Fibroblast of skin of abdomen (primary cell): ENCODE measurements around the gene RAP1GAP2.

Experiments
- DNase-seq: peaks from one replicate; pipeline ENCODE4 v3.0.0-alpha.2; 2013

RAP1GAP2 gene

GRCh38 chr17:3002538-3003295, 206.5 kb downstream of the RAP1GAP2 start:
- DNase-seq: no peak

- no peak for DNase-seq
These were observed 207.3 kb downstream of the RAP1GAP2 start for GRCh38 chr17:3003296-3004149.

GRCh38 chr17:3004150-3004801, 208.0 kb downstream of the RAP1GAP2 start:
- DNase-seq: peak; percentile 91

DNA sequence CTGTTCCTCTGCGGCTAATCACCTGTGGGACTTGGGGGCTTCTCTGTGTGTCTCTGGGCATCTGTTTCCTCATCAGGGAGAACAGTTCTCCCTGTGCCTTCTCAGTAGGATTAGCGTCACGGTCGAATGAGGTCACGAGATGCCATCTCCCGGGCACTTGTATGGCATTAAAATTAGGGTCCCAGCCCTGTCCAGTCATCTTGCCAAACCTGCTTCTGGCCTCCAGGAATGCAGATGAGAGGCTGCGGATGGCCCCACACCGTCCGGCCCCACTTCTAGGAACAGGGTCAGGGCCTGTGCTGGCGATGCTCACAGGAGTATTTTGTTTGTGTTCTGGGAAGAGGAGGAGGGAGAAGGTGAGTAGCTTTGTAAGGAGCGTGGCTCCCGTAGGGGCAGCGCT, 208.7 kb downstream of the RAP1GAP2 start:
- no peak for DNase-seq

DNA sequence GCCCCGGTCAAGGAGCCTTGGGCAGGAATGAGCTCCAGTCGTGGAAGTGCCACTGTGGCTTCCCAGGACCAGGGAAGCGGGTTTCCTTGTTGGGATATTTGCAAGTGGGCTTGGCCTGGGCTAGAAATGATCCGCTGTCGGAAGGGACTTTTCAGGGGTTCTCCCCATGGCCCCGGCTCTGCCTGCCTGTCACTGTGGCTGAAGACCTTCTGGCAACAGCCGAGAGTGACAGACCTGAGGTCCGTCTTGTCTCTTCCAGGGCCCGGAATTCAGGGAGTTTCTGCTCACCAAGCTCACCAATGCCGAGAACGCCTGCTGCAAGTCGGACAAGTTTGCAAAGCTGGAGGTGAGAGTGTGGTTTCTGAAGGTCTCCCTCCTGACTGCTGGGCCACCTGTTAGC, 209.5 kb downstream of the RAP1GAP2 start:
- no peak for DNase-seq

DNA sequence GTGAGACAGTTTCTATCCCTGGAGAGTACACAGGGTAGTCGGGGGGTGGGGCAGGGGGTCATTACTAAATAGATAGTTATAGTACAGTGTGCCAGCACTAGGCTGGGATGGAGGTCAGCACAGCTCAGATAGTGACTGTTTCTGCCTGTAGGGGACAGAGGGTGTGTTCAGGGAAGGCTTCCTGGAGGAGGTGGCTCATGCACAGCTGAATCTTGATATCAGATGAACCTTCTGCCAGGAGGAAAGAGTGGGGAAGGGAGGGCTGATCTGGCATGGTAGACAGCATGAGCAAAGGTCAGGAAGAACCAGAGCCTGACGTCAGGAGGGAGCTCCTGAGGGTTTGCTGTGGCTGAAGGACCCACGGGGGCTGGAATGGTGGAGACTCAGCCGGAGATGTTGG, 210.6 kb downstream of the RAP1GAP2 start:
- DNase-seq: no peak

DNA sequence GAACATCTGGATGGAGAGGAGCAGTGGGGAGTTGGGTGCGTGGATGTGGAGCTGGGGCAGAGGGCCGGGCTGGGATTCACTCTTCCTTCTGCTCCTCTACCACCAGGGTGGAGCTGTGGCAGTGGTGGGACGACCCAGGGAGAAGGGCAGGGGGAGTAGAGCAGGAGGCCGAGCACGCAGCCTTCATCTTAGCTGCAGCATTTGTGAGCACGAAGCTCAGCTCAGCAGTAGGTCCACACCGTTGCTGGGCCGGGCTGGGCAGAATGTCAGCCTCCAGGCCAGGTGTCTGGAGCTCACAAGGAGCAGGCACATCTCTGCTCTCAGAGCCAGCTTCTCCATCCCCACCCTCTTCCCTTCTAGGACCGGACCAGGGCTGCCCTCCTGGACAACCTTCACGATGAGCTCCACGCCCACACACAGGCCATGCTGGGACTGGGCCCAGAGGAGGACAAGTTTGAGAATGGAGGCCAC, 211.4 kb downstream of the RAP1GAP2 start:
- DNase-seq: no peak

DNA sequence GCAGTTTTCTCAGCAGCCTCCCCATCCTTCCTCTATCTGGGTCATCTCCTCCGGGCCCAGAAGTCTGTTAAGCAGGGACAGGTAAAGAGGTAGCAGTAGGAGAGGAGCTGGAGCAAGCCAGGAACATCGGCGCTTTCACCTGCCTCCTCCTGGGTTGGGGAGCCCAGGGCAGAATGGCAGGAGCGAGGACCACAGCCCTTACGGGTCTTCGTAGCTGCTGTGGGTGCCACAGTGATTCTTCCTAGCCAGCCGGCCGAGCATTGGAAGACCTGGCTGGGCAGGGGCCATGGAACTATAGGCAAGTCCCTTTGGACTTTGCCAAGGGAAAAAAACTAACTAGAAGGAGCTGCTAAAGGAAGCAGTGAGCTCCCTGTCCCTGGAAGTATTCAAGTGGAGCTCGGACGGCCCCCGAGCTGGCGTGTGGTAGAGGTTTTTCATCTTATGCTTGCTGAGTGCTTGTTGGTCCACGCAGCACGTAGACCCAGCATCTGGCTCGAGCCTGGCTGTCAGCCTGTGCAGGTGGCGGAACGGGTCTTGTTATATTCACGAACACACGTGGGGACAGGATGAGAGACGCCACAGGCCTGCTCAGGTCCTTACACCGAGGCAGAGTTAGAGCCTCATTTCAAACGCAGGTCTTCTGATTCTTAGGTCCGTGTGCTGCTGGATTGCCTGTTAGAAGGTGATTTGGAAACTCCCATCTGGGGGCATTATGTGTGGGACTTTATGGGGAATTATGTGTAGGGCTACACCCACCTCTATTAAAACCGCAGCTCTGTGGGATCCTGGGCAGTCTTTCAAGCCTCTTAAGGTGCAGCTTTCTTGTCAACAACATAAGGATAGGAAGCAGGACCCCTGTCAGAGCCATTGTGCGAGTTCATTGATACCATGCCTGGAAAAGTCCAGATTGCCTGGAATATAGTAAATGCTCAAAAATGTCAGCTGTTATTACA, 212.4 kb downstream of the RAP1GAP2 start:
- DNase-seq: no peak

DNA sequence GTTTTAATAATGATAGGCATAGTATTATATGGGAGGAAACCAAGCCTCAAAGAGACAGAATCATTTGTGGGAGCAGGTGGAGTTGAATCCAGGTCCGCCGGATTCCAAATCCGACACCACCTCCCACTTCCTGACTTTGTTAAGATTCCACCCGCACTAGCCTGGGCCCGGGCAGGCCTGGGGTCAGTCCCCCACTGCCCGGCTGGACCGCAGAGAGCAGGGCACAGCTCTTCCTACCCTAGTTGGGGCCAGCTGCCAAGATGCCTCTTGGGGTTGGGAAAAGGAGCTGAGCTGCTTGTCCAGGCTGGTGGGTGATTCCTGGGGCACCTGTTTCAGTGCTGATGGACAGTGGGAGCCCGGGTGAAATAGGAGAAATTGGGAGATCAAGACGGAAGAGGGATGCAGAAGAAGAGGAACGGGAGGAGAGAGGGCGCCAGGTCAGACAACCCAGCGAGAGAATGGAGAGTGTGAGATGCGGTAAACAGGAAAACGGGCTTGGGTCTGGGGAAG, 213.2 kb downstream of the RAP1GAP2 start:
- no peak for DNase-seq

DNA sequence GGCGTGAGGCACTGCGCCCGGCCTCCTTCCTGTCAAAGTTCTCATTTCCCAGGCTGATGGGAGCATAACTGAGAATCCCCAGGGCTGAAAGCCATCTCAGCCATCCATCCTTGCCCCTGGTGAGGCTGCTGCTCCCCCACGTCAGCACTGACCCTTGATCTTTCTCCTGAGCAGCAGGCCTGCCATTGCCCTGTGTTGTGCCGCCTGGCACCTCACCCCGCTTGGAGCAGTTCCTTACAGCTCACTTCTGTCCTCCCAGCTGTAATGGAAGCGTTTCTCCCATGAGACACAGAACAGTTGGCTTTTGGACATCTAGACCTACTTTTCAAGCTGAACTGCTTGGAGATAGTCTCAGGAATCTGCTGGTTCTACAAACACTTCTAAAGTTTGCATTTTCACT, 215.7 kb downstream of the RAP1GAP2 start:
- no peak for DNase-seq

DNA sequence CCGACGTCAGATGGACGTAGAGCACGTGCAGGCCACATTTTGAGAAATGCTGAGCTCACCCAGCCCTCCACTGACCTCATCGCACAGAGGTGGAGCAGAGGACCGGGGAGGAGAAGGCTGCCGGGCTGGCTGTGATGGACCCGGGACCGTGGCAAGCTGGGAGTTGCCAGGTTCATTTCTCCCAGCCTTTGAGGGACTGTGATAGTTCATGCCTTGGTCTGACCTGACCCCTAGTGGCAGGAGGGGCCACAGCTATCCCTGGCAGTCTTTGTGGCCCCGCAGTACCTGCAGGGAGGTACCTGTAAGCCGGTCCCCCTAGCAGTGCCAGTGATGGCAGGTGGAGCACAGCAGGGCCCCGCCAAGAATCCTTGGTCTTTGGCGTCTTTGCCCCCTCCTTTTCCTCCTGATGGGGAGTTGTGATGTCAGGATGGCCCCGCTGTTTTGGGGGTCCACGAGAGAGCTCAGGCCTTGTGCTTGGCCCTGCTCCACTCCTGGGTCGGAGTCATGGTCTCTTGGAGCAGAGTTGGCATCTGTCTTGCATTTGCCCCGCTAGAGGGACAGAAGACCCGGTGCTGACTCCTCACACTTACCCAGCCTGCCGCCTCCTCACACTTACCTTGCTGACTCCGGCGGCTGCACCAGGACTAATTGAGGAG, 216.8 kb downstream of the RAP1GAP2 start:
- DNase-seq: peak; percentile 49

GRCh38 chr17:3015890-3016289, 219.7 kb downstream of the RAP1GAP2 start:
- peak; percentile 20 for DNase-seq

GRCh38 chr17:3017936-3018335, 221.7 kb downstream of the RAP1GAP2 start:
- DNase-seq: no peak

- DNase-seq: no peak
These were observed 223.5 kb downstream of the RAP1GAP2 start for GRCh38 chr17:3019761-3020160.

GRCh38 chr17:3020381-3020780, 224.1 kb downstream of the RAP1GAP2 start:
- no peak for DNase-seq

- no peak for DNase-seq
These were observed 226.0 kb downstream of the RAP1GAP2 start for GRCh38 chr17:3022197-3022596.

- DNase-seq: no peak
These were observed 228.1 kb downstream of the RAP1GAP2 start for GRCh38 chr17:3024346-3024745.

GRCh38 chr17:3025421-3026124, 229.3 kb downstream of the RAP1GAP2 start:
- no peak for DNase-seq

DNA sequence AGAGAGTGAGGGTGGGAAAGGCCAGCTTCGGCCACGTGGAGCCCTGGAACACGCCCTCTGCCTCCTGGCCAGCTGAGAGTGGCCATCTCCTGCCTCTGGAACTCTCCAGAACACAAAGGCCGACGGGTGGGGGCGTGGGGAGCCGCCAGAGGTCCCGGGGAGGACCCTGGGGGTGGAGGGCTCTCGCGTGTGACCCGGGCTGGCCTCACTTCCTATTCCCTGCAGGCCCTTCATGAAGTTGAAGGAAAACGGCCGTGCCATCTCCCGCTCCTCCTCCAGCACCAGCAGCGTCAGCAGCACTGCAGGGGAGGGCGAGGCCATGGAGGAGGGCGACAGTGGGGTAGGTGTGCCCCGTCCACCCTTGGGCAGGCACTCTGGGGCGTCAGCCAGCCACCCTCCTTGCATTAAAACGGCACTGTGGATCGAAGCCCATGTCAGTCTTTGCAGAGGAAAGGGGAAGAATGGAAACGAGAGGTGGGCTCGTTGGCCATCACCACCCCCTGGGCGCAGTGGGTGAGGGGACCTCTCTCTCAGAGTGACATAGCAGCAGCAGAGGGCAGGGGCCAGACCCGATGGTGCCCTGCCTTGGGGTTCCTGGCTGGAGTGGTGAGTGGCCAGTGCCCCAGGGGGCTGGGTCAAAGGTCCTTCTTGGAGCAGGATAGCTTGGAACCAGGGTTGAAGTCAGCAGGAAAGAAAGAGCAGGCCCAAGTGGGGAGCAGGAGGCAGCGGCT, 230.1 kb downstream of the RAP1GAP2 start:
- no peak for DNase-seq
